NOMO-1 (cell line): Measurements from ENCODE around the gene PRRG4.

Experiments used
- DNase-seq, 2 experiments: peaks; one replicate each; lab custom pipeline; 2025; ENCODE audit not compliant: unreplicated experiment in 2 of 2; lab: John Stamatoyannopoulos, UW

PRRG4 gene

DNA sequence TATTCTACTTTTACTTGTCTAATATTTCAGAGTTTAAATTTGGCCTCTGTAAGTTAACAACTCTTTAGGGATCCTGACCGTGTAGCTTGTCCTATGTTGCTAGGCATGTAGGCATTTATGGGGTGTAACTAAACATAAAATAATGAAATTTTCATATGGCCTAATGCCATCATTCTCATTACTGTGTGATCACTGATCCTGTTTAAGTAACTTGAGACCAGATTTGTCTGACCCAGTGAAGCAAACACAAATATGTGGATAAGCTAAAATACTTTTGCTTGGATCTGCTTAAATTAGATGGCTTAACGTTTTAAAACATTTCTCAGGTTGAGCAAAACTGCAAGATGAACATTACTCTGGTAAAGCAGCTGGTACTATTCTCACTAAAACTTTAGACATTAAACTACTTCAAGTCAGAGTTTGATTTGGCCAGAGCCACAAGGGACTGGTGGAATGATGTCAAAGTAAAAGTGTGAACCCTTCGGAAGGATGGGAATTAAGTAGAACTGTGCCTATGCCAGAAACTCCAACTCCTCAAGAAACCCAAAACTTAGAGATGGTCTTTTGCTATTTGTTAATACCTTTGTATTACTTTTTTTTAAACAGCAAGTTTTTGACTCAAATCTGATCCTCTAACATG, 75.4 kb downstream of the PRRG4 start:
- DNase-seq: no peak
